ENCODE measurements around the gene PCDHA10.

PCDHA10 gene

DNA sequence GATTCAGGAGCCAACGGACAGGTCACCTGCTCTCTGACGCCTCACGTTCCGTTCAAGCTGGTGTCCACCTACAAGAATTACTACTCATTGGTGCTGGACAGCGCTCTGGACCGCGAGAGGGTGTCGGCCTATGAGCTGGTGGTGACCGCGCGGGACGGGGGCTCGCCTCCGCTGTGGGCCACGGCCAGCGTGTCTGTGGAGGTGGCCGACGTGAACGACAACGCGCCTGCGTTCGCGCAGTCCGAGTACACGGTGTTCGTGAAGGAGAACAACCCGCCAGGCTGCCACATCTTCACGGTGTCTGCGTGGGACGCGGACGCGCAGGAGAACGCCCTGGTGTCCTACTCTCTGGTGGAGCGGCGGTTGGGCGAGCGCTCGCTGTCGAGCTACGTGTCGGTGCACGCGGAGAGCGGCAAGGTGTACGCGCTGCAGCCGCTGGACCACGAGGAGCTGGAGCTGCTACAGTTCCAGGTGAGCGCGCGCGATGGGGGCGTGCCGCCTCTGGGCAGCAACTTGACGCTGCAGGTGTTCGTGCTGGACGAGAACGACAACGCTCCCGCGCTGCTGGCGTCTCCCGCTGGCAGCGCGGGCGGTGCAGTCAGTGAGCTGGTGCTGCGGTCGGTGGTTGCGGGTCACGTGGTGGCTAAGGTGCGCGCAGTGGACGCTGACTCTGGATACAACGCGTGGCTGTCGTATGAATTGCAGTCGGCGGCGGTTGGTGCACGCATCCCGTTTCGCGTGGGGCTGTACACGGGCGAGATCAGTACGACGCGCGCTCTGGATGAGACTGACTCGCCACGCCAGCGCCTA, 1.7 kb downstream of the PCDHA10 start:
- TF ChIP-seq, protein P1, sequence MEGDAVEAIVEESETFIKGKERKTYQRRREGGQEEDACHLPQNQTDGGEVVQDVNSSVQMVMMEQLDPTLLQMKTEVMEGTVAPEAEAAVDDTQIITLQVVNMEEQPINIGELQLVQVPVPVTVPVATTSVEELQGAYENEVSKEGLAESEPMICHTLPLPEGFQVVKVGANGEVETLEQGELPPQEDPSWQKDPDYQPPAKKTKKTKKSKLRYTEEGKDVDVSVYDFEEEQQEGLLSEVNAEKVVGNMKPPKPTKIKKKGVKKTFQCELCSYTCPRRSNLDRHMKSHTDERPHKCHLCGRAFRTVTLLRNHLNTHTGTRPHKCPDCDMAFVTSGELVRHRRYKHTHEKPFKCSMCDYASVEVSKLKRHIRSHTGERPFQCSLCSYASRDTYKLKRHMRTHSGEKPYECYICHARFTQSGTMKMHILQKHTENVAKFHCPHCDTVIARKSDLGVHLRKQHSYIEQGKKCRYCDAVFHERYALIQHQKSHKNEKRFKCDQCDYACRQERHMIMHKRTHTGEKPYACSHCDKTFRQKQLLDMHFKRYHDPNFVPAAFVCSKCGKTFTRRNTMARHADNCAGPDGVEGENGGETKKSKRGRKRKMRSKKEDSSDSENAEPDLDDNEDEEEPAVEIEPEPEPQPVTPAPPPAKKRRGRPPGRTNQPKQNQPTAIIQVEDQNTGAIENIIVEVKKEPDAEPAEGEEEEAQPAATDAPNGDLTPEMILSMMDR (IDR thresholded peaks at IDR 0.05; ENCODE audit: control insufficient read depth, insufficient read depth, low read depth, low read length, missing control alignments) = no peak
- no peak overlapping the region for H3K4me3 ChIP-seq (ENCODE audit: control insufficient read depth, low read depth, low read length)
- DNase-seq (ENCODE audit: low read depth) = no peak

DNA sequence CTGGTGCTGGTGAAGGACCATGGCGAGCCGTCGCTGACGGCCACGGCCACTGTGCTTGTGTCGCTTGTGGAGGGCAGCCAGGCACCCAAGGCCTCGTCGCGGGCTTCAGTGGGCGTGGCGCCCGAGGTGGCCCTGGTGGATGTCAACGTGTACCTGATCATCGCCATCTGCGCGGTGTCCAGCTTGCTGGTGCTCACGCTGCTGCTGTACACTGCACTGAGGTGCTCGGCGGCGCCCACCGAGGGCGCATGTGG, 2.2 kb downstream of the PCDHA10 start:
- H3K4me3 ChIP-seq (ENCODE audit: control insufficient read depth, low read depth, low read length) = no peak overlapping the region
- TF ChIP-seq, protein P1 (IDR thresholded peaks at IDR 0.05; ENCODE audit: control insufficient read depth, insufficient read depth, low read depth, low read length, missing control alignments) = no peak
- no peak for DNase-seq (ENCODE audit: low read depth)

DNA sequence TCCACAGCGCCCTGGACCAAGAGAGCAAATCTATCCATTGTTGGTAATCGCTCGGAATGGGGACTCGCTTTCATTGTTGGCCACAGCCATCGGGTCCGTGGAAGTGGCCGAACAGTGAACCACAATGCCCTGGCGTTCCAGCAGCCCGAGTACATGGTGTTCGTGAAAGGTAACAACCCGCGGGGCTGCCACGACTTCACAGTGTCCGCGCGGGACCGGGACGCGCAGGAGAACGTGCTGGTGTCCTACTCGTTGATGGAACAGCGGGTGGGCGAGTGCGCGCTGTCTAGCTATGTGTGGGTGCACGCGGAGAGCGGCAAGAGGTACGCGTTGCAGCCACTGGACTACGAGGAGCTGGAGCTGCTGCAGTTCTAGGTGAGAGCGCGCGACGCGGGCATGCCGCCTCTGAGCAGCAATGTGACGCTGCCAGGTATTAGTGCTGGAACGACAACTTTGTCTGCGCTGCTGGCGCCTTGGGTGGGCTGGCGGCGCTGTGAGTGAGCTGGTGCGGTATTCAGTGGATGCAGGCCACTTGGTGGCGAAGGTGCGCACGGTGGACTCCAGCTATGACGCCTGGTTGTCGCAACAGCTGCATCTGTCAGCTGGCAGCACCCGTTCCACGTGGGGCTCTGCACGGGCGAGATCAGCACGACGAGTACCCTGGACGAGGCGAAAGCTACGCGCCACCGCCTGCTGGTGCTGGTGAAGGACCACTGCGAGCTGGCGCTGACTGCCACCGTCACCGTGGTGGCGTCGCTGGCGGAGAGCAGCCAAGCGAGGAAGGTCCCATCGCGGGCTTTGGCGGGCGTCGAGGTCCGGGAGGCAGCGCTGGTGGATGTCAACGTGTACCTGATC, 7.0 kb downstream of the PCDHA10 start:
- TF ChIP-seq, protein P1 (IDR thresholded peaks at IDR 0.05; ENCODE audit: control insufficient read depth, insufficient read depth, low read depth, low read length, missing control alignments) = no peak

GRCh38 chr5:140868721-140869554, 13.2 kb downstream of the PCDHA10 start, which contains the start of gene PCDHA11:
Gene PCDHA11, plus strand, starts transcription at chr5:140868957. Its CDS starts 147 bp downstream, at chr5:140869104.
- H3K4me3 ChIP-seq (ENCODE audit: control insufficient read depth, low read depth, low read length) = no peak within 1 kb of the TSS
- no peak for DNase-seq (ENCODE audit: low read depth)
- TF ChIP-seq, protein P1 (IDR thresholded peaks at IDR 0.05; ENCODE audit: control insufficient read depth, insufficient read depth, low read depth, low read length, missing control alignments) = peak; percentile 9

More for the DNA sequence above, 7.0 kb downstream of the PCDHA10 start:
- no peak for DNase-seq (ENCODE audit: low read depth)
- no peak overlapping the region for H3K4me3 ChIP-seq (ENCODE audit: control insufficient read depth, low read depth, low read length)

DNA sequence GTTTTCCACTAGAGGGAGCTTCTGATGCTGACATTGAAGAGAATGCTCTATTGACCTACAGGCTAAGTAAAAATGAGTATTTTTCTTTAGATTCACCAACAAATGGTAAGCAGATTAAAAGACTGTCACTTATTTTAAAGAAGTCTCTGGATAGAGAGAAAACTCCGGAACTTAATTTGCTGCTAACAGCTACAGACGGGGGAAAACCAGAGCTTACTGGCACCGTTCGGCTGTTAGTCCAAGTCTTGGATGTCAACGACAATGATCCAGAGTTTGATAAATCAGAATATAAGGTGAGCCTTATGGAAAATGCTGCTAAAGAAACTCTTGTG, 13.8 kb downstream of the PCDHA10 start:
- TF ChIP-seq, protein P1 (IDR thresholded peaks at IDR 0.05; ENCODE audit: control insufficient read depth, insufficient read depth, low read depth, low read length, missing control alignments) = peak; percentile 35
- DNase-seq (ENCODE audit: low read depth) = no peak
- no peak overlapping the region for H3K4me3 ChIP-seq (ENCODE audit: control insufficient read depth, low read depth, low read length)

All from AG09309 (cell line).